ENCODE data around the gene DHH. TPM values are rescaled to one million over a fixed set of nuclear protein-coding genes. Genes with fewer than 3 reads are reported as not detected.
A peak's percentile ranks its signal among the peaks of the same experiment; 100 is the strongest.

DHH gene
- total and polyA plus RNA-seq, 9 of the 15 experiments (the other 6 are each of a cell fraction or from before 2014, with no cell fraction given): 0.07 to 2.6 (median 0.54) TPM

DNA sequence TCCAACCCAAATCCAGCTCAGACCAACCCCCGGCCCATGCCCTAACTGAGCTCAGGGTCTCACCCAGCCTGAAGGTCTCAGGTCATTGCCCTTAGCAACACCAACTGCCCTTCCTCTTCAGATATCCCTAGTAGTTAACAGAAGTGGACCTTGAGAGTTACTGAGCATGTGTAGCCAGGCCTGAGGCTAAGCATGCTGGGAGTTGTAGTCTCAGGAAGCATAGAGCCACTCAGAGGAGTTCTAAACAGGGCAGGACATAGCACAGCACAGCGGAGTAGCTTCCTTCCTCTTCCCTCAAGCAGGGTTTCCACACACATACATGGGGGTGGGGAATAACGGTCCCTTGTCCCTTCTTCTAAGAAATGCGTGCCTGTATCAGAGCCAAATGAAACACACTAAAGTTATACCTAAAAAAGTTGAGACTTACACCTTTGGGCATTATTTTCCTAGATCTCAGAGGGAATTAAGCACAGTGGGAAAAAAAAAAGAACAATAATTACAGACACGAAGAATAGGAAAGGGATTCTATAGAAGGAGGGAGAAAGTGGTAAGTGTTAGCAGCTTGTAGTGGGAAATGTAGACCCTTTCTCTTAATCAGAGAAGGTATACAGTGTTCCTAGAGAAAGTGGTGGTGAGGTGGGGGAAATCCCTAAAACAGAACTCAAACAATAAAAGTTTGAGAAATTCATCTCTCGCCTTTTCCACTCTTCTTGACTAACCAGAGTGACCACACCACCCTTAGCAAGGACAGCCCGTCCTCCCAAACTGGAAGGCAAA, 38.4 kb downstream of the DHH start (continued):
- TF ChIP-seq, protein P1, sequence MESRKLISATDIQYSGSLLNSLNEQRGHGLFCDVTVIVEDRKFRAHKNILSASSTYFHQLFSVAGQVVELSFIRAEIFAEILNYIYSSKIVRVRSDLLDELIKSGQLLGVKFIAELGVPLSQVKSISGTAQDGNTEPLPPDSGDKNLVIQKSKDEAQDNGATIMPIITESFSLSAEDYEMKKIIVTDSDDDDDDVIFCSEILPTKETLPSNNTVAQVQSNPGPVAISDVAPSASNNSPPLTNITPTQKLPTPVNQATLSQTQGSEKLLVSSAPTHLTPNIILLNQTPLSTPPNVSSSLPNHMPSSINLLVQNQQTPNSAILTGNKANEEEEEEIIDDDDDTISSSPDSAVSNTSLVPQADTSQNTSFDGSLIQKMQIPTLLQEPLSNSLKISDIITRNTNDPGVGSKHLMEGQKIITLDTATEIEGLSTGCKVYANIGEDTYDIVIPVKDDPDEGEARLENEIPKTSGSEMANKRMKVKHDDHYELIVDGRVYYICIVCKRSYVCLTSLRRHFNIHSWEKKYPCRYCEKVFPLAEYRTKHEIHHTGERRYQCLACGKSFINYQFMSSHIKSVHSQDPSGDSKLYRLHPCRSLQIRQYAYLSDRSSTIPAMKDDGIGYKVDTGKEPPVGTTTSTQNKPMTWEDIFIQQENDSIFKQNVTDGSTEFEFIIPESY (CRISPR knock-in tag; IDR thresholded peaks at IDR 0.05): no peak
- TF ChIP-seq NBN (IDR thresholded peaks at IDR 0.05; ENCODE audit: low read depth): peak; percentile 42; the same call in 1 of the 2 replicates
- TF ChIP-seq L3MBTL2 (IDR thresholded peaks at IDR 0.05): no peak
- no peak for TF ChIP-seq EHMT2 (IDR thresholded peaks at IDR 0.05)
- TF ChIP-seq, protein P2, sequence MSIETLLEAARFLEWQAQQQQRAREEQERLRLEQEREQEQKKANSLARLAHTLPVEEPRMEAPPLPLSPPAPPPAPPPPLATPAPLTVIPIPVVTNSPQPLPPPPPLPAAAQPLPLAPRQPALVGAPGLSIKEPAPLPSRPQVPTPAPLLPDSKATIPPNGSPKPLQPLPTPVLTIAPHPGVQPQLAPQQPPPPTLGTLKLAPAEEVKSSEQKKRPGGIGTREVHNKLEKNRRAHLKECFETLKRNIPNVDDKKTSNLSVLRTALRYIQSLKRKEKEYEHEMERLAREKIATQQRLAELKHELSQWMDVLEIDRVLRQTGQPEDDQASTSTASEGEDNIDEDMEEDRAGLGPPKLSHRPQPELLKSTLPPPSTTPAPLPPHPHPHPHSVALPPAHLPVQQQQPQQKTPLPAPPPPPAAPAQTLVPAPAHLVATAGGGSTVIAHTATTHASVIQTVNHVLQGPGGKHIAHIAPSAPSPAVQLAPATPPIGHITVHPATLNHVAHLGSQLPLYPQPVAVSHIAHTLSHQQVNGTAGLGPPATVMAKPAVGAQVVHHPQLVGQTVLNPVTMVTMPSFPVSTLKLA (conservative IDR thresholded peaks at IDR 0.05): peak in 1 of 2 experiments; percentile 35; a peak in 2 of 4 replicates
- TF ChIP-seq PRMT5 (CRISPR knock-in tag; IDR thresholded peaks at IDR 0.05): no peak
- TF ChIP-seq ZNF57 (CRISPR knock-in tag; IDR thresholded peaks at IDR 0.05): no peak
- no peak for TF ChIP-seq NR4A1 (CRISPR knock-in tag; IDR thresholded peaks at IDR 0.05)
- no peak for TF ChIP-seq NR4A1 (tag; IDR thresholded peaks at IDR 0.05)
- peak; percentile 31 for TF ChIP-seq TAF1 (IDR thresholded peaks at IDR 0.05; ENCODE audit: control insufficient read depth, extremely low read depth, insufficient read depth, low read length, severe bottlenecking)
- no peak for TF ChIP-seq ZNF133 (CRISPR knock-in tag; IDR thresholded peaks at IDR 0.05)
- TF ChIP-seq CBFA2T3 (IDR thresholded peaks at IDR 0.05): no peak
- no peak for TF ChIP-seq ZNF79 (CRISPR knock-in tag; IDR thresholded peaks at IDR 0.05; ENCODE audit: low read depth)
- TF ChIP-seq, protein P3, sequence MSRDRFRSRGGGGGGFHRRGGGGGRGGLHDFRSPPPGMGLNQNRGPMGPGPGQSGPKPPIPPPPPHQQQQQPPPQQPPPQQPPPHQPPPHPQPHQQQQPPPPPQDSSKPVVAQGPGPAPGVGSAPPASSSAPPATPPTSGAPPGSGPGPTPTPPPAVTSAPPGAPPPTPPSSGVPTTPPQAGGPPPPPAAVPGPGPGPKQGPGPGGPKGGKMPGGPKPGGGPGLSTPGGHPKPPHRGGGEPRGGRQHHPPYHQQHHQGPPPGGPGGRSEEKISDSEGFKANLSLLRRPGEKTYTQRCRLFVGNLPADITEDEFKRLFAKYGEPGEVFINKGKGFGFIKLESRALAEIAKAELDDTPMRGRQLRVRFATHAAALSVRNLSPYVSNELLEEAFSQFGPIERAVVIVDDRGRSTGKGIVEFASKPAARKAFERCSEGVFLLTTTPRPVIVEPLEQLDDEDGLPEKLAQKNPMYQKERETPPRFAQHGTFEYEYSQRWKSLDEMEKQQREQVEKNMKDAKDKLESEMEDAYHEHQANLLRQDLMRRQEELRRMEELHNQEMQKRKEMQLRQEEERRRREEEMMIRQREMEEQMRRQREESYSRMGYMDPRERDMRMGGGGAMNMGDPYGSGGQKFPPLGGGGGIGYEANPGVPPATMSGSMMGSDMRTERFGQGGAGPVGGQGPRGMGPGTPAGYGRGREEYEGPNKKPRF (IDR thresholded peaks at IDR 0.05; ENCODE audit: low read depth, low read length): no peak
- TF ChIP-seq, protein P4, sequence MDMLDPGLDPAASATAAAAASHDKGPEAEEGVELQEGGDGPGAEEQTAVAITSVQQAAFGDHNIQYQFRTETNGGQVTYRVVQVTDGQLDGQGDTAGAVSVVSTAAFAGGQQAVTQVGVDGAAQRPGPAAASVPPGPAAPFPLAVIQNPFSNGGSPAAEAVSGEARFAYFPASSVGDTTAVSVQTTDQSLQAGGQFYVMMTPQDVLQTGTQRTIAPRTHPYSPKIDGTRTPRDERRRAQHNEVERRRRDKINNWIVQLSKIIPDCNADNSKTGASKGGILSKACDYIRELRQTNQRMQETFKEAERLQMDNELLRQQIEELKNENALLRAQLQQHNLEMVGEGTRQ (CRISPR knock-in tag; IDR thresholded peaks at IDR 0.05): no peak
- no peak for TF ChIP-seq HDAC6 (IDR thresholded peaks at IDR 0.05; ENCODE audit: low read depth, low read length)
- no peak for TF ChIP-seq MCM3 (IDR thresholded peaks at IDR 0.05)
- peak; percentile 17; the same call in 1 of the 2 replicates for TF ChIP-seq EP400 (IDR thresholded peaks at IDR 0.05)
- TF ChIP-seq ZNF586 (CRISPR knock-in tag; conservative IDR thresholded peaks at IDR 0.05): no peak
- TF ChIP-seq, protein P5, sequence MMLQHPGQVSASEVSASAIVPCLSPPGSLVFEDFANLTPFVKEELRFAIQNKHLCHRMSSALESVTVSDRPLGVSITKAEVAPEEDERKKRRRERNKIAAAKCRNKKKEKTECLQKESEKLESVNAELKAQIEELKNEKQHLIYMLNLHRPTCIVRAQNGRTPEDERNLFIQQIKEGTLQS (IDR thresholded peaks at IDR 0.05): no peak
- TF ChIP-seq, protein P5 (CRISPR knock-in tag; conservative IDR thresholded peaks at IDR 0.05): no peak
